GM12878 (cell line): ENCODE measurements around the gene ARAP3. TPM values are rescaled to one million over a fixed set of nuclear protein-coding genes. Genes with fewer than 3 reads are reported as not detected.

Experiments used
- ATAC-seq: fragments of 200-7000 bp; cut with Tn5 transposase; 3 replicates; pipeline ENCODE4 v1.9.1; 2020; ENCODE audit warnings: mild to moderate bottlenecking, moderate library complexity
- BruUV-seq: library from RNA; stranded (reverse); fragments of 400-500 nt; replicated peaks from 2 replicates; lab custom pipeline; 2021; lab: Mats Ljungman, UMichigan
- CTCF ChIA-PET: fragments of 300-600 bp; sonication (Branson Sonifier 250); formaldehyde crosslinking; extraction: SDS; loops from one replicate; lab custom pipeline; 2021; ENCODE audit warnings: inconsistent platforms; lab: Yijun Ruan, JAX
- POLR2A ChIA-PET: fragments of 350-600 bp; formaldehyde crosslinking; extraction: SDS; loops from one replicate; lab custom pipeline; 2021; ENCODE audit warnings: inconsistent platforms; lab: Charles Lee
- RAD21 ChIA-PET: fragments of 300-600 bp; sonication (Branson Sonifier 250); formaldehyde crosslinking; loops from one replicate; lab custom pipeline; 2023; ENCODE audit warnings: antibody characterized with exemption; ENCODE audit not compliant: unreplicated experiment; lab: Charles Lee
- SMC1A ChIA-PET: fragments of 300-600 bp; sonication (Branson Sonifier 250); formaldehyde crosslinking; loops from one replicate; lab custom pipeline; 2023; ENCODE audit not compliant: unreplicated experiment, uncharacterized antibody; lab: Charles Lee
- DNase-seq: peaks from one replicate; pipeline ENCODE4 v3.0.0-alpha.2; 2011; ENCODE audit warnings: low read depth, low spot score
- FAIRE-seq: peaks from 3 replicates; lab custom pipeline; 2011; peaks lifted over from hg19 to GRCh38; lab: Jason Lieb, UNC
- H2AFZ ChIP-seq: 2 replicates; pipeline ENCODE4 v1.6.0; 2011; ENCODE audit warnings: low read depth, low read length, control low read depth; ENCODE audit not compliant: control insufficient read depth
- H3K27ac ChIP-seq: 2 replicates; pipeline ENCODE4 v1.5.1; 2011; ENCODE audit warnings: control low read depth; ENCODE audit not compliant: control insufficient read depth, insufficient read depth
- H3K27me3 ChIP-seq, 2 experiments: replicated peaks in 1 of 2; 2 replicates each; pipeline versions ENCODE4 v1.6.0 to v1.6.1; 2011; ENCODE audit warnings: low read length in 1 of 2; ENCODE audit not compliant: control insufficient read depth in 2 of 2, insufficient read depth in 2 of 2
- H3K36me3 ChIP-seq, 2 experiments: 2 replicates each; pipeline ENCODE4 v1.5.1; 2011; ENCODE audit warnings: low read length in 1 of 2; ENCODE audit not compliant: control insufficient read depth in 2 of 2, insufficient read depth in 2 of 2
- H3K4me1 ChIP-seq: 2 replicates; pipeline ENCODE4 v1.6.1; 2011; ENCODE audit warnings: mild to moderate bottlenecking, low read length, moderate library complexity, mixed read lengths; ENCODE audit not compliant: control insufficient read depth, insufficient read depth
- H3K4me2 ChIP-seq: 2 replicates; pipeline ENCODE4 v1.6.0; 2011; ENCODE audit warnings: control low read depth; ENCODE audit not compliant: control insufficient read depth, insufficient read depth
- H3K4me3 ChIP-seq: fragments of 200-600 bp; sonication (generic); 2 replicates; pipeline ENCODE4 v1.5.1; 2016
- H3K79me2 ChIP-seq: 2 replicates; pipeline ENCODE4 v1.6.0; 2011; ENCODE audit warnings: low read length; ENCODE audit not compliant: control insufficient read depth, insufficient read depth
- H3K9ac ChIP-seq: 2 replicates; pipeline ENCODE4 v1.8.0; 2011; ENCODE audit warnings: low read length, control low read depth, mixed read lengths; ENCODE audit not compliant: control insufficient read depth, insufficient read depth
- H3K9me3 ChIP-seq: replicated peaks from 3 replicates; pipeline ENCODE4 v1.5.1; 2011; ENCODE audit warnings: mild to moderate bottlenecking, low read length; ENCODE audit not compliant: control insufficient read depth, insufficient read depth
- H4K20me1 ChIP-seq: 2 replicates; pipeline ENCODE4 v1.6.0; 2011; ENCODE audit not compliant: control insufficient read depth, insufficient read depth
- CBFB ChIP-seq: IDR thresholded peaks from 2 replicates; pipeline ENCODE4 v1.6.1; 2016; ENCODE audit warnings: antibody characterized with exemption, low read depth
- EED ChIP-seq: sonication (generic); IDR thresholded peaks from 2 replicates; pipeline ENCODE4 v1.6.1; 2016; ENCODE audit warnings: antibody characterized with exemption, low read depth
- FOXM1 ChIP-seq: IDR thresholded peaks from 2 replicates; pipeline ENCODE4 v1.6.1; 2012; ENCODE audit warnings: low read depth, mild to moderate bottlenecking, inconsistent platforms, low read length, moderate library complexity
- KDM1A ChIP-seq: fragments of 200-600 bp; sonication (generic); IDR thresholded peaks from 2 replicates; pipeline ENCODE4 v1.6.1; 2016; ENCODE audit warnings: borderline replicate concordance
- KLF5 ChIP-seq: fragments of 450-650 bp; IDR thresholded peaks from 2 replicates; pipeline ENCODE4 v1.6.1; 2014; ENCODE audit warnings: mild to moderate bottlenecking; ENCODE audit not compliant: partially characterized antibody
- NR2C1 ChIP-seq: fragments of 450-650 bp; IDR thresholded peaks from 2 replicates; pipeline ENCODE4 v1.6.1; 2017; ENCODE audit warnings: antibody characterized with exemption, mild to moderate bottlenecking, moderate library complexity
- PML ChIP-seq: IDR thresholded peaks from 2 replicates; pipeline ENCODE4 v1.6.1; 2012; ENCODE audit warnings: low read length, inconsistent platforms
- TCF12 ChIP-seq: IDR thresholded peaks from 2 replicates; pipeline ENCODE4 v1.6.1; 2011; ENCODE audit warnings: low read depth, mild to moderate bottlenecking, low read length
- WGBS: methylation state at CpG from one replicate; pipeline ENCODE4 v1.1.6; 2016; ENCODE audit warnings: low lambda C conversion rate; ENCODE audit not compliant: insufficient replicate concordance, insufficient coverage; ENCODE audit errors: missing lambda C conversion rate; 5-methylcytosine and 5-hydroxymethylcytosine counted together
- in situ Hi-C: fragments of 300-500 bp; cut with MboI; formaldehyde crosslinking; loops from 9 replicates; pipeline ENCODE4 v1.14.3; 2018; ENCODE audit warnings: mixed read lengths
- intact Hi-C: fragments of 100-400 bp; cut with micrococcal nuclease; formaldehyde crosslinking; loops from one replicate; pipeline ENCODE4 v1.14.2; 2022; ENCODE audit not compliant: unreplicated experiment
- polyA plus RNA-seq, 11 experiments: library from polyadenylated mRNA; depleted of rRNA in 4 of 11; unstranded in 6 of 11; stranded (reverse) in 5 of 11; fragments of >200 nt; fragmentation: Nextera tagmentation in 4 of 11; fragmentation: Illumina TruSeq in 1 of 11; extraction: Ambion mirVana in 4 of 11; extraction: Trizol in 1 of 11; gene quantifications; 1 replicate in 1 of 11; 2 replicates in 10 of 11; pipeline versions ENCODE4 v1.2.1 to v1.2.3, GENCODE V29; 2011 to 2016; ENCODE audit warnings: inconsistent platforms in 2 of 11, missing spikeins in 2 of 11, low read depth in 1 of 11
- total RNA-seq, 4 experiments: library from RNA; depleted of rRNA in 3 of 4; stranded (reverse); fragments of >200 nt in 3 of 4; fragmentation: Illumina TruSeq in 1 of 4; extraction: Trizol in 1 of 4; gene quantifications; 2 replicates each; pipeline versions ENCODE4 v1.2.1 to v1.2.3, GENCODE V29; 2013 to 2021
- TF ChIP-seq, protein P1 (sequence below): fragments of 450-650 bp; IDR thresholded peaks from 2 replicates; pipeline ENCODE4 v1.6.1; 2017; ENCODE audit warnings: mild to moderate bottlenecking, moderate library complexity
- TF ChIP-seq, protein P2 (sequence below): fragments of 450-650 bp; IDR thresholded peaks from 2 replicates; pipeline ENCODE4 v1.6.1; 2017; ENCODE audit warnings: low read depth, mild to moderate bottlenecking, moderate library complexity
- TF ChIP-seq, protein P3 (sequence below): IDR thresholded peaks from 2 replicates; pipeline ENCODE4 v1.6.1; 2012; ENCODE audit warnings: low read depth, low read length, improper control_type of control experiment

ARAP3 gene
- total and polyA plus RNA-seq, 10 of the 15 experiments (the other 5 are each of a cell fraction or from before 2014, with no cell fraction given) = 0.01 to 0.08 TPM; not detected in 8

DNA sequence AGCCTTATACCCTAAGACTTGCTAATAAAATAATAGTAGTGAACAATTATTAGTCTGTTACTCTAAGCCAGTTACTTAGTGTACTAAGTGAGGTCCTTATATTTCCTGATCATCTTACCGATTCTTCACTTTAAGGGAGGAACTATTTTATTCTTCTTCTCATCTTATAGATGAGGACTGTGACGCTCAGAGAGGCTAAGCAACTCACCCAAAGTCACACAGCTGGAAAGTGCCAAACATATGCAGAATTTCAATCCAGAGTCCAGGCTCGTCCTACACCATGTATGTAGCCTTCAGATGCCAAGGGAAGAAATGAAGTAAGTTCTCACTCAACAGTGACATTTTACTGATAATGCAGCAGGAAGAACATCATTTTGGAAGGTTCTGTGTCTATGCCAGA lies 34.4 kb upstream of the ARAP3 start:
- H2AFZ ChIP-seq = no peak overlapping the region
- H3K9me3 ChIP-seq = no peaks in the 10 kb centered on the region
- no TSS peak for BruUV-seq
- SMC1A ChIA-PET = no interaction called here
- RAD21 ChIA-PET = no interaction called here
- ATAC-seq (no peak), FAIRE-seq (no peak), DNase-seq (no peak)
- POLR2A ChIA-PET = no interaction called here
- no peak overlapping the region for H3K4me2 ChIP-seq
- no peak overlapping the region for H3K4me3 ChIP-seq
- in situ Hi-C loops = no loop called here
- intact Hi-C loops = no loop called here
- peaks cover 2% of the 10 kb centered on the region for H3K4me1 ChIP-seq
- no peak overlapping the region for H3K9ac ChIP-seq
- TF ChIP-seq, protein P1, sequence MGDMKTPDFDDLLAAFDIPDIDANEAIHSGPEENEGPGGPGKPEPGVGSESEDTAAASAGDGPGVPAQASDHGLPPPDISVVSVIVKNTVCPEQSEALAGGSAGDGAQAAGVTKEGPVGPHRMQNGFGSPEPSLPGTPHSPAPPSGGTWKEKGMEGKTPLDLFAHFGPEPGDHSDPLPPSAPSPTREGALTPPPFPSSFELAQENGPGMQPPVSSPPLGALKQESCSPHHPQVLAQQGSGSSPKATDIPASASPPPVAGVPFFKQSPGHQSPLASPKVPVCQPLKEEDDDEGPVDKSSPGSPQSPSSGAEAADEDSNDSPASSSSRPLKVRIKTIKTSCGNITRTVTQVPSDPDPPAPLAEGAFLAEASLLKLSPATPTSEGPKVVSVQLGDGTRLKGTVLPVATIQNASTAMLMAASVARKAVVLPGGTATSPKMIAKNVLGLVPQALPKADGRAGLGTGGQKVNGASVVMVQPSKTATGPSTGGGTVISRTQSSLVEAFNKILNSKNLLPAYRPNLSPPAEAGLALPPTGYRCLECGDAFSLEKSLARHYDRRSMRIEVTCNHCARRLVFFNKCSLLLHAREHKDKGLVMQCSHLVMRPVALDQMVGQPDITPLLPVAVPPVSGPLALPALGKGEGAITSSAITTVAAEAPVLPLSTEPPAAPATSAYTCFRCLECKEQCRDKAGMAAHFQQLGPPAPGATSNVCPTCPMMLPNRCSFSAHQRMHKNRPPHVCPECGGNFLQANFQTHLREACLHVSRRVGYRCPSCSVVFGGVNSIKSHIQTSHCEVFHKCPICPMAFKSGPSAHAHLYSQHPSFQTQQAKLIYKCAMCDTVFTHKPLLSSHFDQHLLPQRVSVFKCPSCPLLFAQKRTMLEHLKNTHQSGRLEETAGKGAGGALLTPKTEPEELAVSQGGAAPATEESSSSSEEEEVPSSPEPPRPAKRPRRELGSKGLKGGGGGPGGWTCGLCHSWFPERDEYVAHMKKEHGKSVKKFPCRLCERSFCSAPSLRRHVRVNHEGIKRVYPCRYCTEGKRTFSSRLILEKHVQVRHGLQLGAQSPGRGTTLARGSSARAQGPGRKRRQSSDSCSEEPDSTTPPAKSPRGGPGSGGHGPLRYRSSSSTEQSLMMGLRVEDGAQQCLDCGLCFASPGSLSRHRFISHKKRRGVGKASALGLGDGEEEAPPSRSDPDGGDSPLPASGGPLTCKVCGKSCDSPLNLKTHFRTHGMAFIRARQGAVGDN = no peak
- TF ChIP-seq CBFB = no peak
- TF ChIP-seq EED = no peak
- no peak for TF ChIP-seq NR2C1
- TF ChIP-seq, protein P2, sequence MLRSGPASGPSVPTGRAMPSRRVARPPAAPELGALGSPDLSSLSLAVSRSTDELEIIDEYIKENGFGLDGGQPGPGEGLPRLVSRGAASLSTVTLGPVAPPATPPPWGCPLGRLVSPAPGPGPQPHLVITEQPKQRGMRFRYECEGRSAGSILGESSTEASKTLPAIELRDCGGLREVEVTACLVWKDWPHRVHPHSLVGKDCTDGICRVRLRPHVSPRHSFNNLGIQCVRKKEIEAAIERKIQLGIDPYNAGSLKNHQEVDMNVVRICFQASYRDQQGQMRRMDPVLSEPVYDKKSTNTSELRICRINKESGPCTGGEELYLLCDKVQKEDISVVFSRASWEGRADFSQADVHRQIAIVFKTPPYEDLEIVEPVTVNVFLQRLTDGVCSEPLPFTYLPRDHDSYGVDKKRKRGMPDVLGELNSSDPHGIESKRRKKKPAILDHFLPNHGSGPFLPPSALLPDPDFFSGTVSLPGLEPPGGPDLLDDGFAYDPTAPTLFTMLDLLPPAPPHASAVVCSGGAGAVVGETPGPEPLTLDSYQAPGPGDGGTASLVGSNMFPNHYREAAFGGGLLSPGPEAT = no peak
- no peak for TF ChIP-seq TCF12
- TF ChIP-seq PML = no peak
- TF ChIP-seq KLF5 = no peak
- TF ChIP-seq KDM1A = no peak
- TF ChIP-seq FOXM1 = no peak
- TF ChIP-seq, protein P3, sequence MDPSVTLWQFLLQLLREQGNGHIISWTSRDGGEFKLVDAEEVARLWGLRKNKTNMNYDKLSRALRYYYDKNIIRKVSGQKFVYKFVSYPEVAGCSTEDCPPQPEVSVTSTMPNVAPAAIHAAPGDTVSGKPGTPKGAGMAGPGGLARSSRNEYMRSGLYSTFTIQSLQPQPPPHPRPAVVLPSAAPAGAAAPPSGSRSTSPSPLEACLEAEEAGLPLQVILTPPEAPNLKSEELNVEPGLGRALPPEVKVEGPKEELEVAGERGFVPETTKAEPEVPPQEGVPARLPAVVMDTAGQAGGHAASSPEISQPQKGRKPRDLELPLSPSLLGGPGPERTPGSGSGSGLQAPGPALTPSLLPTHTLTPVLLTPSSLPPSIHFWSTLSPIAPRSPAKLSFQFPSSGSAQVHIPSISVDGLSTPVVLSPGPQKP = no peak
- H3K79me2 ChIP-seq = no peaks in the 10 kb centered on the region
- WGBS = 45% methylated on average over 3 of the region's 3 CpGs
- CTCF ChIA-PET = interaction anchor here (0.8 to 1.6 kb wide), 3 partner anchors 13 to 244 kb away, joined by 3 to 4 read pairs (median 4); no protein-coding TSS in a partner anchor
- no peaks in the 10 kb centered on the region for H3K36me3 ChIP-seq
- no peak overlapping the region for H3K27ac ChIP-seq
- H4K20me1 ChIP-seq = no peaks in the 10 kb centered on the region
- peaks cover 0 to 3% of the 10 kb centered on the region in 2 experiments; a peak in 1 of 4 replicates for H3K27me3 ChIP-seq
